H1 (cell line): ENCODE data around the gene PTPN5. TPM values are rescaled to one million over a fixed set of nuclear protein-coding genes. Genes with fewer than 3 reads are reported as not detected.
A peak's percentile ranks its signal among the peaks of the same experiment; 100 is the strongest.

Experiments used
- CTCF ChIA-PET: fragments of 300-600 bp; sonication (Branson Sonifier 250); formaldehyde crosslinking; loops from one replicate; lab custom pipeline; 2021; ENCODE audit not compliant: partially characterized antibody; lab: Charles Lee
- POLR2A ChIA-PET: fragments of 300-600 bp; sonication (Branson Sonifier 250); formaldehyde crosslinking; loops from one replicate; lab custom pipeline; 2021; ENCODE audit warnings: inconsistent platforms; ENCODE audit not compliant: partially characterized antibody; lab: Charles Lee
- DNase-seq, 2 experiments: peaks; one replicate each; pipeline versions ENCODE4 v3.0.0 to v3.0.0-alpha.2; 2010 to 2022; ENCODE audit warnings: low spot score in 2 of 2, low read depth in 1 of 2, mixed read lengths in 1 of 2
- FAIRE-seq: peaks from 2 replicates; lab custom pipeline; 2011; peaks lifted over from hg19 to GRCh38; lab: Jason Lieb, UNC
- H2AFZ ChIP-seq: 2 replicates; pipeline ENCODE4 v1.8.1; 2012; ENCODE audit warnings: low read length, inconsistent platforms
- H2AK5ac ChIP-seq: 2 replicates; pipeline ENCODE4 v1.6.1; 2013; ENCODE audit warnings: low read depth, low read length
- H2BK120ac ChIP-seq: replicated peaks from 2 replicates; pipeline ENCODE3; 2013; ENCODE audit warnings: low read depth, low read length, inconsistent platforms
- H2BK12ac ChIP-seq: 2 replicates; pipeline ENCODE4 v1.6.1; 2013; ENCODE audit warnings: low read depth, low read length
- H2BK15ac ChIP-seq: 2 replicates; pipeline ENCODE4 v1.6.1; 2013; ENCODE audit warnings: low read length
- H2BK20ac ChIP-seq: 2 replicates; pipeline ENCODE4 v1.6.1; 2013; ENCODE audit warnings: low read length
- H2BK5ac ChIP-seq: 2 replicates; pipeline ENCODE4 v1.6.1; 2013; ENCODE audit warnings: low read depth, low read length
- H3K14ac ChIP-seq: 2 replicates; pipeline ENCODE4 v1.6.1; 2013; ENCODE audit warnings: inconsistent platforms; ENCODE audit not compliant: insufficient read length
- H3K18ac ChIP-seq: 2 replicates; pipeline ENCODE4 v1.6.1; 2013; ENCODE audit warnings: low read length; ENCODE audit errors: extremely low read depth
- H3K23ac ChIP-seq: 2 replicates; pipeline ENCODE4 v1.6.1; 2013; ENCODE audit warnings: inconsistent platforms; ENCODE audit not compliant: insufficient read length
- H3K23me2 ChIP-seq: 2 replicates; pipeline ENCODE4 v1.6.1; 2013; ENCODE audit warnings: low read depth, low read length
- H3K27ac ChIP-seq: 2 replicates; pipeline ENCODE4 v1.6.1; 2011; ENCODE audit warnings: low read depth, low read length, inconsistent platforms
- H3K27me3 ChIP-seq, 4 experiments: replicated peaks in 1 of 4; 1 replicate in 1 of 4; 2 replicates in 3 of 4; pipeline versions ENCODE4 v1.6.1 to v1.8.1; 2011 to 2013; ENCODE audit warnings: low read length in 3 of 4, mild to moderate bottlenecking in 3 of 4, inconsistent platforms in 2 of 4, mixed read lengths in 2 of 4, moderate library complexity in 1 of 4; ENCODE audit not compliant: control insufficient read depth in 3 of 4, insufficient read depth in 3 of 4; ENCODE audit errors: extremely low read depth in 1 of 4
- H3K36me3 ChIP-seq, 4 experiments: 2 replicates each; pipeline versions ENCODE4 v1.6.1 to v1.8.1; 2011 to 2013; ENCODE audit warnings: mild to moderate bottlenecking in 4 of 4, low read length in 3 of 4, moderate library complexity in 2 of 4, control low read depth in 1 of 4, inconsistent platforms in 1 of 4; ENCODE audit not compliant: insufficient read depth in 4 of 4, control insufficient read depth in 2 of 4
- H3K4ac ChIP-seq: replicated peaks from 2 replicates; pipeline ENCODE3; 2013; ENCODE audit warnings: low read length, low read depth, mixed read lengths, inconsistent platforms; ENCODE audit not compliant: insufficient read length
- H3K4me1 ChIP-seq, 4 experiments: replicated peaks in 1 of 4; 1 replicate in 1 of 4; 2 replicates in 3 of 4; pipeline versions ENCODE4 v1.6.1 to v1.8.1; 2011 to 2013; ENCODE audit warnings: low read length in 3 of 4, inconsistent platforms in 2 of 4, mixed read lengths in 1 of 4; ENCODE audit not compliant: insufficient read depth in 4 of 4, control insufficient read depth in 3 of 4
- H3K4me2 ChIP-seq, 2 experiments: 2 replicates each; pipeline versions ENCODE4 v1.6.1 to v1.8.1; 2011 to 2013; ENCODE audit warnings: low read depth in 2 of 2, low read length in 2 of 2, control low read depth in 1 of 2, inconsistent platforms in 1 of 2, mild to moderate bottlenecking in 1 of 2; ENCODE audit not compliant: insufficient read depth in 1 of 2
- H3K4me3 ChIP-seq, 4 experiments: fragments of 200-600, 300-600 bp in 1 of 4; sonication (generic), shearing (Covaris generic), sonication (Bioruptor Twin) in 1 of 4; 2 replicates each; pipeline versions ENCODE4 v1.5.1 to v1.8.1; 2011 to 2016; ENCODE audit warnings: low read length in 4 of 4, low read depth in 3 of 4, control low read depth in 2 of 4, inconsistent platforms in 2 of 4, mild to moderate bottlenecking in 2 of 4, mixed read lengths in 1 of 4, moderate library complexity in 1 of 4; ENCODE audit not compliant: insufficient read depth in 2 of 4; ENCODE audit errors: extremely low read depth in 1 of 4
- H3K56ac ChIP-seq: replicated peaks from 2 replicates; pipeline ENCODE3; 2013; ENCODE audit warnings: low read depth, mild to moderate bottlenecking, mixed read lengths, low read length, inconsistent platforms; ENCODE audit not compliant: insufficient read length
- H3K79me1 ChIP-seq: 2 replicates; pipeline ENCODE4 v1.6.1; 2013; ENCODE audit warnings: low read depth, low read length, control low read depth
- H3K79me2 ChIP-seq, 2 experiments: 2 replicates each; pipeline versions ENCODE4 v1.6.1 to v1.8.1; 2012 to 2013; ENCODE audit warnings: low read length in 2 of 2, mild to moderate bottlenecking in 2 of 2, inconsistent platforms in 1 of 2; ENCODE audit not compliant: insufficient read depth in 2 of 2, control insufficient read depth in 1 of 2
- H3K9ac ChIP-seq, 4 experiments: replicated peaks in 1 of 4; 1 replicate in 1 of 4; 2 replicates in 3 of 4; pipeline versions ENCODE4 v1.6.1 to v1.8.1; 2011 to 2013; ENCODE audit warnings: low read depth in 3 of 4, low read length in 3 of 4, control low read depth in 2 of 4, mild to moderate bottlenecking in 2 of 4, moderate library complexity in 2 of 4, inconsistent platforms in 1 of 4; ENCODE audit errors: extremely low read depth in 1 of 4
- H3K9me3 ChIP-seq, 2 experiments: 2 replicates each; pipeline versions ENCODE4 v1.6.1 to v1.8.1; 2012 to 2013; ENCODE audit warnings: mild to moderate bottlenecking in 2 of 2, moderate library complexity in 2 of 2, control low read depth in 1 of 2, inconsistent platforms in 1 of 2, low read depth in 1 of 2, low read length in 1 of 2, mixed read lengths in 1 of 2; ENCODE audit not compliant: insufficient read depth in 2 of 2
- H4K20me1 ChIP-seq, 2 experiments: replicated peaks in 1 of 2; 2 replicates each; pipeline versions ENCODE3 to v1.8.1; 2011 to 2013; ENCODE audit warnings: inconsistent platforms in 2 of 2, low read length in 2 of 2, mild to moderate bottlenecking in 1 of 2; ENCODE audit not compliant: insufficient read depth in 2 of 2, control insufficient read depth in 1 of 2
- H4K5ac ChIP-seq: 2 replicates; pipeline ENCODE4 v1.6.1; 2013; ENCODE audit warnings: low read length, low read depth, mixed read lengths, inconsistent platforms; ENCODE audit not compliant: insufficient read length
- H4K8ac ChIP-seq: 2 replicates; pipeline ENCODE4 v1.8.0; 2013; ENCODE audit warnings: mild to moderate bottlenecking, moderate library complexity, low read length, inconsistent platforms; ENCODE audit not compliant: insufficient read depth; ENCODE audit errors: extremely low read depth
- H4K91ac ChIP-seq: replicated peaks from 2 replicates; pipeline ENCODE3; 2013; ENCODE audit warnings: low read length, mixed read lengths, inconsistent platforms; ENCODE audit not compliant: insufficient read length
- CREB1 ChIP-seq: IDR thresholded peaks from 2 replicates; pipeline ENCODE4 v1.6.1; 2012; ENCODE audit warnings: inconsistent platforms
- E2F6 ChIP-seq: IDR thresholded peaks from 2 replicates; pipeline ENCODE4 v1.6.1; 2012; ENCODE audit warnings: inconsistent platforms
- TAF1 ChIP-seq: IDR thresholded peaks from 2 replicates; pipeline ENCODE4 v1.6.1; 2011; ENCODE audit warnings: mild to moderate bottlenecking, low read depth, low read length
- WGBS, 2 experiments: shearing (Covaris generic) in 1 of 2; methylation state at CpG; one replicate each; pipeline versions ENCODE4 v1.1.6 to v1.1.7; 2013 to 2015; ENCODE audit warnings: low lambda C conversion rate in 2 of 2, mixed read lengths in 2 of 2, inconsistent platforms in 1 of 2, low coverage in 1 of 2, missing lambda C conversion rate in 1 of 2; ENCODE audit not compliant: insufficient replicate concordance in 2 of 2, insufficient coverage in 1 of 2, insufficient read length in 1 of 2; ENCODE audit errors: extremely low coverage in 1 of 2, missing lambda C conversion rate in 1 of 2; 5-methylcytosine and 5-hydroxymethylcytosine counted together
- polyA plus RNA-seq, 7 experiments: library from polyadenylated mRNA; depleted of rRNA in 3 of 7; stranded (reverse) in 5 of 7; unstranded in 2 of 7; fragments of >200 nt in 5 of 7; fragments of 200-250 nt in 2 of 7; gene quantifications; 1 replicate in 5 of 7; 2 replicates in 1 of 7; 4 replicates in 1 of 7; pipeline versions ENCODE4 v1.2.1 to v1.2.3, GENCODE V29; 2011 to 2013; ENCODE audit warnings: missing spikeins in 2 of 7, mixed read lengths in 2 of 7
- total RNA-seq: library from RNA; stranded (reverse); fragmentation: NEBNext Ultra II Directional; extraction: Animal tissue kit (Norgen Biotek cat#: 25700); gene quantifications from 2 replicates; pipeline ENCODE4 v1.2.1, GENCODE V29; 2021

Gene PTPN5
- total and polyA plus RNA-seq, 2 of the 8 experiments (the other 6 are each of a cell fraction or from before 2014, with no cell fraction given) = 8.4 to 12.9 TPM

GRCh38 chr11:18706330-18707243 lies 85.0 kb downstream of the PTPN5 start:
- WGBS, 2 experiments = 78% methylated on average over 31 of the region's 34 CpGs; no CpG with 5 or more reads in 1 of the 2 experiments
- H2BK5ac ChIP-seq = no peak overlapping the region
- no peak overlapping the region; a peak in 1 of 7 replicates for H3K9ac ChIP-seq
- H3K4me3 ChIP-seq = peak overlapping the region in 3 of 4 experiments; percentile 32 to 55 (median 35); a peak in 7 of 8 replicates
- ChIA-PET POLR2A (interaction anchor here (0.7 to 0.9 kb wide), 2 partner anchors 9 to 15 kb away, joined by 3 to 6 read pairs; no protein-coding TSS in a partner anchor), CTCF (interaction anchor here (0.6 to 2.6 kb wide), 9 partner anchors 14 to 591 kb away, joined by 3 to 14 read pairs (median 7); no protein-coding TSS in a partner anchor)
- no peaks in the 10 kb centered on the region for H3K9me3 ChIP-seq
- no peak overlapping the region for H2AFZ ChIP-seq
- no peaks in the 10 kb centered on the region for H3K79me1 ChIP-seq
- no peaks in the 10 kb centered on the region for H3K4me1 ChIP-seq
- H3K4me2 ChIP-seq = peak overlapping the region; percentile 53 to 89; a peak in 3 of 4 replicates
- H4K8ac ChIP-seq = no peak overlapping the region
- H3K23me2 ChIP-seq = peaks cover 6% of the 10 kb centered on the region; the same call in 1 of the 2 replicates
- no peak overlapping the region for H3K27ac ChIP-seq
- no peak overlapping the region for H2BK20ac ChIP-seq
- H4K20me1 ChIP-seq = no peaks in the 10 kb centered on the region
- H3K14ac ChIP-seq = no peak overlapping the region
- peaks cover 0 to 2% (median 0%) of the 10 kb centered on the region in 4 experiments; a peak in 3 of 7 replicates for H3K27me3 ChIP-seq
- H2BK12ac ChIP-seq = no peak overlapping the region
- no peak overlapping the region for H2BK120ac ChIP-seq
- H3K36me3 ChIP-seq = no peaks in the 10 kb centered on the region
- H3K4ac ChIP-seq = no peak overlapping the region
- no peak overlapping the region for H2AK5ac ChIP-seq
- no peak overlapping the region for H3K56ac ChIP-seq
- DNase-seq (no peak), FAIRE-seq (no peak)
- TF ChIP-seq CREB1 = peak; percentile 62
- peak; percentile 46; the same call in 1 of the 2 replicates for TF ChIP-seq TAF1
- TF ChIP-seq E2F6 = no peak
- no peak overlapping the region for H2BK15ac ChIP-seq
- no peaks in the 10 kb centered on the region for H3K79me2 ChIP-seq
- no peak overlapping the region for H3K23ac ChIP-seq
- H4K91ac ChIP-seq = no peak overlapping the region
- no peak overlapping the region for H4K5ac ChIP-seq
- no peak overlapping the region; the same call in 1 of the 2 replicates for H3K18ac ChIP-seq
